Stomach (tissue), 9 donors: Measurements from ENCODE around the gene ABCB8. TPM values are rescaled to one million over a fixed set of nuclear protein-coding genes. Genes with fewer than 3 reads are reported as not detected.

Experiments used
- DNase-seq, 2 donors: peaks; one replicate each; pipeline versions ENCODE4 v3.0.0 to v3.0.0-alpha.2; 2013 to 2019
- H3K27ac ChIP-seq, 5 donors: fragments of 200-600 bp in 4 of 5; sonication (generic) in 4 of 5; one replicate each; pipeline ENCODE4 v1.5.1; 2013 to 2019; ENCODE audit warnings: mild to moderate bottlenecking in 1 of 5, moderate library complexity in 1 of 5
- H3K27me3 ChIP-seq, 3 donors: fragments of 200-600 bp; sonication (generic); one replicate each; pipeline ENCODE4 v1.5.1; 2017 to 2019; ENCODE audit warnings: mixed run types in 1 of 3
- H3K36me3 ChIP-seq, 4 donors: fragments of 200-600 bp; sonication (generic); 1 replicate in 3 of 4; 2 replicates in 1 of 4; pipeline ENCODE4 v1.5.1; 2016 to 2019
- H3K4me1 ChIP-seq, 4 donors: fragments of 200-600 bp; sonication (generic); one replicate each; pipeline ENCODE4 v1.5.1; 2016 to 2019
- H3K4me3 ChIP-seq, 4 donors: fragments of 200-600 bp; sonication (generic) in 3 of 4; one replicate each; pipeline ENCODE4 v1.5.1; 2016 to 2019; ENCODE audit warnings: mild to moderate bottlenecking in 1 of 4
- H3K9me3 ChIP-seq, 4 donors: fragments of 200-600 bp; sonication (generic); one replicate each; pipeline ENCODE4 v1.5.1; 2016 to 2019
- CTCF ChIP-seq, 7 experiments: fragments of 450-650 bp in 4 of 7; fragments of 200-600 bp in 3 of 7; sonication (generic) in 3 of 7; IDR thresholded peaks; one replicate each; pipeline ENCODE4 v1.5.1; 2016 to 2019; ENCODE audit warnings: antibody characterized with exemption in 7 of 7, control low read depth in 2 of 7, mild to moderate bottlenecking in 1 of 7
- EP300 ChIP-seq: sonication (generic); formaldehyde crosslinking; IDR thresholded peaks from one replicate; pipeline ENCODE4 v1.6.1; 2017; ENCODE audit warnings: antibody characterized with exemption
- POLR2A ChIP-seq, 4 donors: fragments of 450-650 bp; IDR thresholded peaks; one replicate each; pipeline ENCODE4 v1.6.1; 2016; ENCODE audit warnings: antibody characterized with exemption in 4 of 4, control low read depth in 2 of 4, mild to moderate bottlenecking in 1 of 4, moderate library complexity in 1 of 4
- POLR2AphosphoS5 ChIP-seq, 3 donors: sonication (generic); formaldehyde crosslinking; IDR thresholded peaks; one replicate each; pipeline ENCODE4 v1.6.1; 2016; ENCODE audit warnings: antibody characterized with exemption in 3 of 3
- WGBS, 5 donors: extraction: QIAGEN DNeasy Blood & Tissue Kit in 3 of 5; methylation state at CpG; one replicate each; pipeline versions ENCODE4 v1.1.5 to v1.1.7; 2013 to 2018; 5-methylcytosine and 5-hydroxymethylcytosine counted together
- intact Hi-C: fragments of 100-400 bp; cut with DNase I; formaldehyde crosslinking; loops from one replicate; pipeline ENCODE4 v1.15.1; 2023; ENCODE audit warnings: low total_unique reads
- polyA plus RNA-seq, 3 donors: library from polyadenylated mRNA; stranded (reverse); fragments of 200-250 nt; gene quantifications; one replicate each; pipeline ENCODE4 v1.2.3, GENCODE V29; 2013
- total RNA-seq, 5 donors: library from RNA; depleted of rRNA; stranded (reverse); fragments of >200 nt; gene quantifications; one replicate each; pipeline versions ENCODE4 v1.1.0 to v1.2.3, GENCODE V29; 2014 to 2016
- donor health status: healthy with polysubstance abuse.
- donor health status: Bipolar disorder and iron deficiency.
- donor health status: healthy.

The ABCB8 gene
- total and polyA plus RNA-seq, 8 donors, result 9.5 to 57.2 (median 19.4) TPM

DNA sequence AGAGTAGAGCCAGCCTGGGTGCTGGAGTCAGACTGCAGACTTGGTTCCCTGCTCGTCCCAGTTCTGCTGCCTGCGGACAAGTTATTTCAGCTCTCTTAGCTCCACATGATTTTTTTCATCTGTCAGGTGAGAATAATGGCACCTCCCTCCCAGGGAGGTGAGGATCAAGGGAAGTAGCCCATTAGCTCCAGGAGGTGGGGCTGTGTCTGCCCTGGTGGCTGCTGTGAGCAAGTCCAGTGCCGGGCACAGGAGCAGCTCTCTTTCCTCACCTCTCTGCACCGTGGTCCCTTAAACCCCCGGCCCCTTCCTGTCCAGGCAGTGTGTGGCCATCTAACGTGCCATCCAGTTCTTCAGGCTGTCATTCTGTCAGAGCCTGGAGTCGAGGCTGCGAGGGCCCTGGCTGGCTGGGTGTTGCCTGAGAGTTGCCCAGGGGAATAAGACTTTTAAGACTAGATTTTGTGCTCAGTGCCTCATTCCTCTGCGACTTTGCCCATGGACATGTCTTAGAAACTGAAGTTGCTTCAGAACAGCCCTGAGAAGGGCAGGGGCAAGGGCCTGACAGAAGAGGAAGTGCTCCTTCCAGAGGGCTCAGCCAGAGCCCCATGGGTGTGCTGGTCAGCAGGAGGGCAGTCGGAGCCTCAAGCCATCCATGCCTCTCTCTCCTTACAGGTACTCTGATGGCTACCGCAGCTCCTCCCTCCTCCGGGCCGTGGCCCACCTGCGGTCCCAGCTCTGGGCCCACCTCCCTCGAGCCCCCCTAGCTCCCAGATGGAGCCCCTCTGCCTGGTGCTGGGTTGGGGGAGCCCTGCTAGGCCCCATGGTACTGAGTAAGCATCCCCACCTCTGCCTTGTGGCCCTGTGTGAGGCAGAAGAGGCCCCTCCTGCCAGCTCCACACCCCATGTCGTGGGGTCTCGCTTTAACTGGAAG is 5.0 kb downstream of the ABCB8 start:
- peaks cover 5 to 36% (median 20%) of the 10 kb centered on the region in 4 donors for H3K4me1 ChIP-seq
- no peaks in the 10 kb centered on the region for H3K9me3 ChIP-seq
- H3K36me3 ChIP-seq, result peaks cover 18 to 66% (median 56%) of the 10 kb centered on the region in 4 donors
- H3K27ac ChIP-seq, result peak overlapping the region in 1 of 5 donors; percentile 12
- no peaks in the 10 kb centered on the region for H3K27me3 ChIP-seq
- no peak for DNase-seq
- intact Hi-C loops, result no loop called here
- TF ChIP-seq POLR2A (IDR thresholded peaks at IDR 0.05) (no peak), EP300 (no peak), CTCF (IDR thresholded peaks at IDR 0.05) (no peak), POLR2AphosphoS5 (IDR thresholded peaks at IDR 0.05) (no peak)
- no peak overlapping the region for H3K4me3 ChIP-seq
- WGBS, 5 donors, result 83 to 93% (median 88%) methylated on average over 13 to 17 of the region's 17 CpGs

DNA sequence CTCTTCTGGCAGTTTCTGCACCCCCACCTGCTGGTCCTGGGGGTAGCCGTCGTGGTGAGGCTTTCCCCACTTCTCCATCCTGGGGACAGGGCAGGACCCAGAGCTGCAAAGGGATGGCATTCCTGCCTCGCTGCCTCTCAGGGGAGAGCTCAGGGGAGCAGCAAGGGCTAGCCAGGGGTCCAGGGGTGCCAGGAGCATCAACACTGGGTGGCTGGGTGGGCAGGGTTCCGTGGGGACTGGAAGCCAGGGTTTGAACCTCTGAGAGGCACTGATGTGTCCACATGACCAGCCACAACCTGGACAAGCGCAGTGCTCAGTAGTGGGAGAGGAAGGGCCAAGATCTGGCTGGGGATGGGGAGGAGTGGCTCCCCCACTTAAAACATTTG is 5.6 kb downstream of the ABCB8 start:
- Histone ChIP-seq H3K9me3 (no peaks in the 10 kb centered on the region), H3K27me3 (no peaks in the 10 kb centered on the region), H3K4me3 (no peak overlapping the region), H3K27ac (no peak overlapping the region), H3K36me3 (peaks cover 18 to 66% (median 56%) of the 10 kb centered on the region in 4 donors), H3K4me1 (peaks cover 7 to 37% (median 23%) of the 10 kb centered on the region in 4 donors)
- intact Hi-C loops, result no loop called here
- no peak for TF ChIP-seq CTCF (IDR thresholded peaks at IDR 0.05)
- no peak for TF ChIP-seq POLR2A (IDR thresholded peaks at IDR 0.05)
- no peak for TF ChIP-seq EP300
- no peak for TF ChIP-seq POLR2AphosphoS5 (IDR thresholded peaks at IDR 0.05)
- no peak for DNase-seq
- 81 to 97% (median 91%) methylated on average over 5 of the region's 5 CpGs for whole genome bisulfite sequencing, 5 donors

DNA sequence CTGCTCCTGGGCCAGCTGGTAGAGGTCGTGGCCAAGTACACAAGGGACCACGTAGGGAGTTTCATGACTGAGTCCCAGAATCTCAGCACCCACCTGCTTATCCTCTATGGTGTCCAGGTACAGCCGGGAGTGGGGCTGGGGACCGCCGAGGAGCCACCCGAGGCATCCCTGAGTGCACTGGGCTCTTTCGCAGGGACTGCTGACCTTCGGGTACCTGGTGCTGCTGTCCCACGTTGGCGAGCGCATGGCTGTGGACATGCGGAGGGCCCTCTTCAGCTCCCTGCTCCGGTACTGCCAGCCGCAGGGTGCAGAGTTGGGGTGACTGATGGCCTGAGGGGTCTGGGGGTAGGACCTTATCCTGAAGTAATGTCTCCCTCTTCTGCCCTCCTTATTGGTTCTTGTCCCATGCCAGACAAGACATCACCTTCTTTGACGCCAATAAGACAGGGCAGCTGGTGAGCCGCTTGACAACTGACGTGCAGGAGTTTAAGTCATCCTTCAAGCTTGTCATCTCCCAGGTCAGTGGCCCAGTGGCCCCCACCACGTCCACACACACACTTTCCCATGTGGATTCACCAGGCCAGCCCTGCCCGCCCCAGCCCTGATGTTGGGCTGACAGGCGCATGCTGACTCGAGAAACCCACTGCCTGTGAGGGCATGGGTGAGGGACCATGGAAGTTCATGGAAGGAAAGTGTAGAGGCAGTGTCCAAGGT is 6.2 kb downstream of the ABCB8 start:
- H3K36me3 ChIP-seq, result peaks cover 18 to 66% (median 56%) of the 10 kb centered on the region in 4 donors
- H3K9me3 ChIP-seq, result no peaks in the 10 kb centered on the region
- intact Hi-C loops, result no loop called here
- H3K27ac ChIP-seq, result no peak overlapping the region
- peaks cover 9 to 37% (median 23%) of the 10 kb centered on the region in 4 donors for H3K4me1 ChIP-seq
- DNase-seq, result no peak
- no peak for TF ChIP-seq POLR2A (IDR thresholded peaks at IDR 0.05)
- no peak for TF ChIP-seq EP300
- TF ChIP-seq POLR2AphosphoS5 (IDR thresholded peaks at IDR 0.05), result no peak
- no peak for TF ChIP-seq CTCF (IDR thresholded peaks at IDR 0.05)
- no peaks in the 10 kb centered on the region for H3K27me3 ChIP-seq
- 91 to 95% (median 94%) methylated on average over 15 to 21 of the region's 21 CpGs for WGBS, 5 donors
- H3K4me3 ChIP-seq, result no peak overlapping the region

DNA sequence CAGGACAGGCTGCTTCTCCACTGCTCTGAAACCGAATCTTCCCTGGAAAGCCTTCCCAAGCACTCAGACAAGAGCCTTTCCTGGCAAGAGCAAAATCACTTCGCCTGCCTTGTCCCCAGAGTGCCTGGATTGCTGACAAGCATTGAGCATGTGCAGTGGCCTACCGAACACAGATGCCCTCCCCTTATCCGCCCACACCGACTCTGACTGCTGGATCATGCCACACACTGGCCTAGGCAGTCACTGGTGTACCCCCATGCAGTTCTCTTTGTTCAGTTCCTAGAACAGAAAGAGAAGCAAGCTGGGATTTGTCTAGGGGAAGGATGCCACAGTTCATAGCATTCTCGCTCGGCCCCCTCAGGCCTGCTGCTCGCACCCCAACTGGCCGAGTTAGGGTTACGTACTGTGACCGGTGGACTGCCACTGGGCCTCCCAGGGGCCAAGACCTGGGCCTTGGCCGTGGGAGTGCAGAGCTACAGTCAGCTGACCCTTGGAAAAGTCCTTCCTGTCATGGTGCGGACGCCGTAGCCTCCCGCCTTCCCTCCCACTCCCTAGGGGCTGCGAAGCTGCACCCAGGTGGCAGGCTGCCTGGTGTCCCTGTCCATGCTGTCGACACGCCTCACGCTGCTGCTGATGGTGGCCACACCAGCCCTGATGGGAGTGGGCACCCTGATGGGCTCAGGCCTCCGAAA is 6.9 kb downstream of the ABCB8 start:
- H3K36me3 ChIP-seq, result peaks cover 18 to 66% (median 56%) of the 10 kb centered on the region in 4 donors
- H3K4me3 ChIP-seq, result no peak overlapping the region
- H3K27me3 ChIP-seq, result no peaks in the 10 kb centered on the region
- peaks cover 12 to 35% (median 25%) of the 10 kb centered on the region in 4 donors for H3K4me1 ChIP-seq
- H3K27ac ChIP-seq, result no peak overlapping the region
- intact Hi-C loops, result no loop called here
- no peak for DNase-seq
- no peaks in the 10 kb centered on the region for H3K9me3 ChIP-seq
- WGBS, 5 donors, result 89 to 92% (median 90%) methylated on average over 15 to 21 of the region's 21 CpGs
- no peak for TF ChIP-seq POLR2AphosphoS5 (IDR thresholded peaks at IDR 0.05)
- no peak for TF ChIP-seq EP300
- TF ChIP-seq CTCF (IDR thresholded peaks at IDR 0.05), result no peak
- no peak for TF ChIP-seq POLR2A (IDR thresholded peaks at IDR 0.05)
